ENCODE measurements around the gene CACNB2. TPM values are rescaled to one million over a fixed set of nuclear protein-coding genes. Genes with fewer than 3 reads are reported as not detected.

CACNB2 gene
- total RNA-seq, 1 donor from 2014 or later, result 2.2 TPM

DNA sequence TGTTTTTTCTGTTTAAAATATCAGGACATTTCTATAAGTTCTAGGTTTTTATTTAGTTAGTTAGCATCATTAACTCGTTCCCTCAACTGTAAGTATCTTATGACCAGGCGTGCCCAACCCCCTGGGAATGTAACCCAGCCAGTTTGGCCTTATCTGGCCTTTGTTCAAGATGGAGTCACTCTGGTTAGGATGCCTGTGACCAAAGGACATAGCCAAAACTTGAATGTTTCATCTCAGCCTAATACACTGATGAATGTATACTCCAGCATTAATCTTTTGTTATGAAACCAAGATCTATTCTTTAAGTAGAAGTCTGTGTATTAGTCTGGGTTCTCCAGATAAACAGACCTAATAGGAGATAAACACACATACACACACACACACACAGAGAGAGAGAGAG is 279.7 kb downstream of the CACNB2 start:
- DNase-seq (ENCODE audit: low read depth, low spot score), result no peak
- Mint-ChIP-seq H3K4me1 (no peaks in the 10 kb centered on the region), H3K36me3 (ENCODE audit: low read depth) (no peaks in the 10 kb centered on the region), H3K4me3 (no peak overlapping the region), H3K27me3 (ENCODE audit: low read depth) (peaks cover 3% of the 10 kb centered on the region), H3K27ac (ENCODE audit: unreplicated experiment) (no peak overlapping the region), H3K9me3 (peaks cover 3% of the 10 kb centered on the region)
- TF ChIP-seq, protein P1, sequence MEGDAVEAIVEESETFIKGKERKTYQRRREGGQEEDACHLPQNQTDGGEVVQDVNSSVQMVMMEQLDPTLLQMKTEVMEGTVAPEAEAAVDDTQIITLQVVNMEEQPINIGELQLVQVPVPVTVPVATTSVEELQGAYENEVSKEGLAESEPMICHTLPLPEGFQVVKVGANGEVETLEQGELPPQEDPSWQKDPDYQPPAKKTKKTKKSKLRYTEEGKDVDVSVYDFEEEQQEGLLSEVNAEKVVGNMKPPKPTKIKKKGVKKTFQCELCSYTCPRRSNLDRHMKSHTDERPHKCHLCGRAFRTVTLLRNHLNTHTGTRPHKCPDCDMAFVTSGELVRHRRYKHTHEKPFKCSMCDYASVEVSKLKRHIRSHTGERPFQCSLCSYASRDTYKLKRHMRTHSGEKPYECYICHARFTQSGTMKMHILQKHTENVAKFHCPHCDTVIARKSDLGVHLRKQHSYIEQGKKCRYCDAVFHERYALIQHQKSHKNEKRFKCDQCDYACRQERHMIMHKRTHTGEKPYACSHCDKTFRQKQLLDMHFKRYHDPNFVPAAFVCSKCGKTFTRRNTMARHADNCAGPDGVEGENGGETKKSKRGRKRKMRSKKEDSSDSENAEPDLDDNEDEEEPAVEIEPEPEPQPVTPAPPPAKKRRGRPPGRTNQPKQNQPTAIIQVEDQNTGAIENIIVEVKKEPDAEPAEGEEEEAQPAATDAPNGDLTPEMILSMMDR (conservative IDR thresholded peaks at IDR 0.05), result no peak

DNA sequence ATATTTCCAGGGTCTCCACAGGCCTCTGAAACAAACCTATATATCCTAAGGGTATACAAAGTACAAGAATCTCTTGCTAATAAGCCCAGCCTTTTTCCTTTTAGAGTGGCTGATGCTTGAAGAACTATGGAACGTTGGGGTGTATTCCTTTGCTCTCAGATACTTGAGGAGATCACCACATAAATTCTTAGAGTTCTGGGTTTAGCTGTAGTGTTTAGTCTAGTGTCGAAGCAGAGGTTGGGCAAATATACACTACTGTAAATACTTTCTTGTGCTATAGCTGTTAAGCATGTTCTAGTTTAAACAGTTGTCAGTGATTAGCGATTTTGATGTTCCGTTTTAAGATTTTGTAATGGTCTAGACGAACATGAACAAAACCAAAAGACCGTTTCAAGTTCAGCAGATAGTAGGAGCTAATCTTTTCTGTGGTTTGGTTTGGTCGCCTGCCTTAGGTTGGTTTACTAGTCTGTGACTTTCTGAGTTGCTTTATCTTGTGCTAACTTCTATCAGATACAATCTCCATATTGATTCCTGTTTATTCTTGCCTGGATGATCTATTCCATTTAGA is 281.6 kb downstream of the CACNB2 start:
- TF ChIP-seq, protein P1 (conservative IDR thresholded peaks at IDR 0.05), result no peak
- no peak for DNase-seq (ENCODE audit: low read depth, low spot score)
- H3K9me3 Mint-ChIP-seq, result no peaks in the 10 kb centered on the region
- peaks cover 3% of the 10 kb centered on the region for H3K27me3 Mint-ChIP-seq (ENCODE audit: low read depth)
- H3K36me3 Mint-ChIP-seq (ENCODE audit: low read depth), result no peaks in the 10 kb centered on the region
- no peak overlapping the region for H3K27ac Mint-ChIP-seq (ENCODE audit: unreplicated experiment)
- no peaks in the 10 kb centered on the region for H3K4me1 Mint-ChIP-seq
- no peak overlapping the region for H3K4me3 Mint-ChIP-seq

DNA sequence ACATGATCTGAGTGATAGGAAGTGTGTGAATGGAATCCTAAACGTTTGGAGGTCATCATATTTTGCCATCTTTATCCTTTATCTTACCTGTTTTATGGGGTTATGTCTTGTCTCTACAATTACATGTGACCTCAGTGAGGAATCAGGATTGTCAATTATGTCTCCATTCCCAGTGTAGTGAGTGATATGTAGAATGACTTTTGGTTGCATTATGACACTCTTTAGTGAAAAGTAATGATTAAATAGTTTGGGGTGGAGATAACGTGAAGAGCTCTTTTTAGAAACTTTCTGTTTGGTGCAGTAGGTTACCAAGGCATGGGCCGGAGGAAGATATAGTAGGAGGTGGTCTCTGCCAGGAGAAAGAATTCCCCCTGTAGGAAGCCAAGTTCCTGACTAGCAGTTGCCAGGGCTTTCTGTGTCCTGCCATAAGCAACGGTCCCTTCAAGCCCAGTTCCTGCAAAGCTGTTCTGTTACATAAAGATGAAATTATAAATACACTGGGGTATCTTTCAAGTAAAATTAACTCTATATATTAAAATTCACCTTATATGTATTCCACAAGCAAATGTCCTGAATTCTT is 282.9 kb downstream of the CACNB2 start:
- no peaks in the 10 kb centered on the region for H3K36me3 Mint-ChIP-seq (ENCODE audit: low read depth)
- no peak overlapping the region for H3K4me3 Mint-ChIP-seq
- no peak overlapping the region for H3K27ac Mint-ChIP-seq (ENCODE audit: unreplicated experiment)
- H3K9me3 Mint-ChIP-seq, result no peaks in the 10 kb centered on the region
- no peaks in the 10 kb centered on the region for H3K4me1 Mint-ChIP-seq
- TF ChIP-seq, protein P1 (conservative IDR thresholded peaks at IDR 0.05), result no peak
- peaks cover 3% of the 10 kb centered on the region for H3K27me3 Mint-ChIP-seq (ENCODE audit: low read depth)
- DNase-seq (ENCODE audit: low read depth, low spot score), result no peak

DNA sequence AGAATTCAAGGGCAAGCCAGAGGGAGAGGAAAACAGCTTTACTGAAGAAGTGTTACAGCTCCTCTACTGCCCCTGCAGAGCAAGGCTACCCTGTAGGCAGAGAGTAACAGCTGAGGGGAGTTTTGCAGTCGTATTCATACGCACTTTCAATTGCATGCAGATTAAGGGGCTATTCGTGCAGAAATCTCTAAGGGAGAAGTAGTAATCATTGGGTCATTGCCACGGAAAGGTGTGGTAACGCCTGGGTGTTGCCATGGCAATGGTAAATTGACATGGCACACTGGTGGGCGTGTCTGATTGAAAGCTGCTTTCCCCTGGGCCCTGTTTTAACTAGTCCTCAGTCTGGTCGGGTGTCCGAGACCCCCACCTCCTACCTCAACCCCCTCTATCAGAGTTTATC is 284.0 kb downstream of the CACNB2 start:
- Mint-ChIP-seq H3K9me3 (no peaks in the 10 kb centered on the region), H3K27me3 (ENCODE audit: low read depth) (peaks cover 3% of the 10 kb centered on the region), H3K27ac (ENCODE audit: unreplicated experiment) (no peak overlapping the region), H3K36me3 (ENCODE audit: low read depth) (no peaks in the 10 kb centered on the region), H3K4me1 (no peaks in the 10 kb centered on the region), H3K4me3 (no peak overlapping the region)
- TF ChIP-seq, protein P1 (conservative IDR thresholded peaks at IDR 0.05), result no peak
- DNase-seq (ENCODE audit: low read depth, low spot score), result no peak

- DNase-seq (ENCODE audit: low read depth, low spot score), result no peak
- H3K4me1 Mint-ChIP-seq, result no peaks in the 10 kb centered on the region
- TF ChIP-seq, protein P1 (conservative IDR thresholded peaks at IDR 0.05), result no peak
- no peak overlapping the region for H3K4me3 Mint-ChIP-seq
- no peaks in the 10 kb centered on the region for H3K36me3 Mint-ChIP-seq (ENCODE audit: low read depth)
- H3K27me3 Mint-ChIP-seq (ENCODE audit: low read depth), result peaks cover 3% of the 10 kb centered on the region
- no peaks in the 10 kb centered on the region for H3K9me3 Mint-ChIP-seq
- H3K27ac Mint-ChIP-seq (ENCODE audit: unreplicated experiment), result no peak overlapping the region
Observed at GRCh38 chr10:18429335-18429734, 289.1 kb downstream of the CACNB2 start.
